ENCODE results near the gene SPECC1L.
"Not testable (repeated sequence)": the region's sequence is repeated elsewhere in the genome, so short reads cannot be mapped to it uniquely, and the experiment has no call there.

The SPECC1L gene

GRCh38 chr22:24273031-24273430 is 2.4 kb downstream of the SPECC1L start:
- H3K27me3 ChIP-seq (ENCODE audit: control insufficient read depth, insufficient read depth, low read length); H3K9ac ChIP-seq (ENCODE audit: low read depth, low read length); H3K36me3 ChIP-seq (ENCODE audit: control insufficient read depth, insufficient read depth, low read length); H3K4me1 ChIP-seq (ENCODE audit: control insufficient read depth, insufficient read depth, low read length); H3K4me3 ChIP-seq (ENCODE audit: low read depth, low read length); H3K9me3 ChIP-seq (ENCODE audit: control insufficient read depth, insufficient read depth, low read length): not testable (repeated sequence)

GRCh38 chr22:24273906-24274305 is 3.3 kb downstream of the SPECC1L start:
- H3K9ac ChIP-seq (ENCODE audit: low read depth, low read length); H3K4me1 ChIP-seq (ENCODE audit: control insufficient read depth, insufficient read depth, low read length); H3K9me3 ChIP-seq (ENCODE audit: control insufficient read depth, insufficient read depth, low read length); H3K36me3 ChIP-seq (ENCODE audit: control insufficient read depth, insufficient read depth, low read length); H3K4me3 ChIP-seq (ENCODE audit: low read depth, low read length); H3K27me3 ChIP-seq (ENCODE audit: control insufficient read depth, insufficient read depth, low read length): not testable (repeated sequence)

- H3K9me3 ChIP-seq (ENCODE audit: control insufficient read depth, insufficient read depth, low read length); H3K4me3 ChIP-seq (ENCODE audit: low read depth, low read length): not testable (repeated sequence)
Measured at GRCh38 chr22:24274696-24275405, 4.2 kb downstream of the SPECC1L start.

GRCh38 chr22:24280363-24280762 is 9.7 kb downstream of the SPECC1L start:
- not testable (repeated sequence) for H3K4me3 ChIP-seq (ENCODE audit: low read depth, low read length); H3K9me3 ChIP-seq (ENCODE audit: control insufficient read depth, insufficient read depth, low read length); H3K9ac ChIP-seq (ENCODE audit: low read depth, low read length); H3K27me3 ChIP-seq (ENCODE audit: control insufficient read depth, insufficient read depth, low read length); H3K4me1 ChIP-seq (ENCODE audit: control insufficient read depth, insufficient read depth, low read length); H3K36me3 ChIP-seq (ENCODE audit: control insufficient read depth, insufficient read depth, low read length)

More at GRCh38 chr22:24274696-24275405, 4.2 kb downstream of the SPECC1L start:
- H3K27me3 ChIP-seq (ENCODE audit: control insufficient read depth, insufficient read depth, low read length); H3K9ac ChIP-seq (ENCODE audit: low read depth, low read length); H3K36me3 ChIP-seq (ENCODE audit: control insufficient read depth, insufficient read depth, low read length); H3K4me1 ChIP-seq (ENCODE audit: control insufficient read depth, insufficient read depth, low read length): not testable (repeated sequence)

- H3K36me3 ChIP-seq (ENCODE audit: control insufficient read depth, insufficient read depth, low read length) = no peaks in the 10 kb centered on the region
- no peaks in the 10 kb centered on the region for H3K9me3 ChIP-seq (ENCODE audit: control insufficient read depth, insufficient read depth, low read length)
- no peaks in the 10 kb centered on the region for H3K27me3 ChIP-seq (ENCODE audit: control insufficient read depth, insufficient read depth, low read length)
- no peak overlapping the region for H3K9ac ChIP-seq (ENCODE audit: low read depth, low read length)
- peaks cover 9% of the 10 kb centered on the region for H3K4me1 ChIP-seq (ENCODE audit: control insufficient read depth, insufficient read depth, low read length)
- no peak overlapping the region for H3K4me3 ChIP-seq (ENCODE audit: low read depth, low read length)
Measured at GRCh38 chr22:24282401-24282800, 11.8 kb downstream of the SPECC1L start.

- H3K4me1 ChIP-seq (ENCODE audit: control insufficient read depth, insufficient read depth, low read length) = peaks cover 13% of the 10 kb centered on the region
- H3K27me3 ChIP-seq (ENCODE audit: control insufficient read depth, insufficient read depth, low read length) = no peaks in the 10 kb centered on the region
- no peak overlapping the region for H3K9ac ChIP-seq (ENCODE audit: low read depth, low read length)
- no peak overlapping the region for H3K4me3 ChIP-seq (ENCODE audit: low read depth, low read length)
- H3K36me3 ChIP-seq (ENCODE audit: control insufficient read depth, insufficient read depth, low read length) = no peaks in the 10 kb centered on the region
- no peaks in the 10 kb centered on the region for H3K9me3 ChIP-seq (ENCODE audit: control insufficient read depth, insufficient read depth, low read length)
Measured at GRCh38 chr22:24284747-24285203, 14.1 kb downstream of the SPECC1L start.

GRCh38 chr22:24285245-24285644 is 14.6 kb downstream of the SPECC1L start:
- H3K4me3 ChIP-seq (ENCODE audit: low read depth, low read length) = no peak overlapping the region
- H3K27me3 ChIP-seq (ENCODE audit: control insufficient read depth, insufficient read depth, low read length) = no peaks in the 10 kb centered on the region
- no peaks in the 10 kb centered on the region for H3K9me3 ChIP-seq (ENCODE audit: control insufficient read depth, insufficient read depth, low read length)
- no peak overlapping the region for H3K9ac ChIP-seq (ENCODE audit: low read depth, low read length)
- H3K4me1 ChIP-seq (ENCODE audit: control insufficient read depth, insufficient read depth, low read length) = peaks cover 13% of the 10 kb centered on the region
- H3K36me3 ChIP-seq (ENCODE audit: control insufficient read depth, insufficient read depth, low read length) = no peaks in the 10 kb centered on the region

- not testable (repeated sequence) for H3K9me3 ChIP-seq (ENCODE audit: control insufficient read depth, insufficient read depth, low read length); H3K36me3 ChIP-seq (ENCODE audit: control insufficient read depth, insufficient read depth, low read length); H3K4me3 ChIP-seq (ENCODE audit: low read depth, low read length); H3K27me3 ChIP-seq (ENCODE audit: control insufficient read depth, insufficient read depth, low read length); H3K9ac ChIP-seq (ENCODE audit: low read depth, low read length)
- H3K4me1 ChIP-seq (ENCODE audit: control insufficient read depth, insufficient read depth, low read length) = peaks cover 13% of the 10 kb centered on the region
Measured at GRCh38 chr22:24287212-24287611, 16.6 kb downstream of the SPECC1L start.

GRCh38 chr22:24287801-24288200 is 17.2 kb downstream of the SPECC1L start:
- peaks cover 13% of the 10 kb centered on the region for H3K4me1 ChIP-seq (ENCODE audit: control insufficient read depth, insufficient read depth, low read length)
- H3K36me3 ChIP-seq (ENCODE audit: control insufficient read depth, insufficient read depth, low read length); H3K27me3 ChIP-seq (ENCODE audit: control insufficient read depth, insufficient read depth, low read length); H3K9ac ChIP-seq (ENCODE audit: low read depth, low read length); H3K9me3 ChIP-seq (ENCODE audit: control insufficient read depth, insufficient read depth, low read length); H3K4me3 ChIP-seq (ENCODE audit: low read depth, low read length): not testable (repeated sequence)

GRCh38 chr22:24289114-24289513 is 18.5 kb downstream of the SPECC1L start:
- Histone ChIP-seq H3K4me3 (ENCODE audit: low read depth, low read length) (no peak overlapping the region), H3K9ac (ENCODE audit: low read depth, low read length) (no peak overlapping the region), H3K36me3 (ENCODE audit: control insufficient read depth, insufficient read depth, low read length) (no peaks in the 10 kb centered on the region), H3K9me3 (ENCODE audit: control insufficient read depth, insufficient read depth, low read length) (no peaks in the 10 kb centered on the region), H3K27me3 (ENCODE audit: control insufficient read depth, insufficient read depth, low read length) (no peaks in the 10 kb centered on the region), H3K4me1 (ENCODE audit: control insufficient read depth, insufficient read depth, low read length) (peaks cover 13% of the 10 kb centered on the region)

GRCh38 chr22:24289741-24290163 is 19.1 kb downstream of the SPECC1L start:
- Histone ChIP-seq H3K9ac (ENCODE audit: low read depth, low read length) (no peak overlapping the region), H3K4me3 (ENCODE audit: low read depth, low read length) (no peak overlapping the region), H3K4me1 (ENCODE audit: control insufficient read depth, insufficient read depth, low read length) (peaks cover 10% of the 10 kb centered on the region), H3K27me3 (ENCODE audit: control insufficient read depth, insufficient read depth, low read length) (no peaks in the 10 kb centered on the region), H3K9me3 (ENCODE audit: control insufficient read depth, insufficient read depth, low read length) (no peaks in the 10 kb centered on the region), H3K36me3 (ENCODE audit: control insufficient read depth, insufficient read depth, low read length) (no peaks in the 10 kb centered on the region)

- H3K36me3 ChIP-seq (ENCODE audit: control insufficient read depth, insufficient read depth, low read length) = no peaks in the 10 kb centered on the region
- no peaks in the 10 kb centered on the region for H3K27me3 ChIP-seq (ENCODE audit: control insufficient read depth, insufficient read depth, low read length)
- H3K9me3 ChIP-seq (ENCODE audit: control insufficient read depth, insufficient read depth, low read length) = no peaks in the 10 kb centered on the region
- no peak overlapping the region for H3K9ac ChIP-seq (ENCODE audit: low read depth, low read length)
- no peak overlapping the region for H3K4me3 ChIP-seq (ENCODE audit: low read depth, low read length)
- peaks cover 3% of the 10 kb centered on the region for H3K4me1 ChIP-seq (ENCODE audit: control insufficient read depth, insufficient read depth, low read length)
Measured at GRCh38 chr22:24290459-24290858, 19.8 kb downstream of the SPECC1L start.

Data from iPS-15b (cell line).